Transverse colon (tissue), 3 donors: Measurements from ENCODE around the gene MIDN.

Source experiments
- POLR2A ChIP-seq: fragments of 450-650 bp; IDR thresholded peaks from one replicate; pipeline ENCODE4 v1.6.1; 2016; ENCODE audit warnings: antibody characterized with exemption, mild to moderate bottlenecking, moderate library complexity
- TF ChIP-seq, protein P1 (sequence below), 5 experiments: fragments of 200-600 bp in 3 of 5; fragments of 450-650 bp in 2 of 5; sonication (generic) in 3 of 5; IDR thresholded peaks; 1 replicate in 2 of 5; 2 replicates in 3 of 5; pipeline ENCODE4 v1.5.1; 2016 to 2017; ENCODE audit warnings: antibody characterized with exemption in 5 of 5, inconsistent platforms in 3 of 5, mild to moderate bottlenecking in 2 of 5, moderate library complexity in 1 of 5

DNA sequence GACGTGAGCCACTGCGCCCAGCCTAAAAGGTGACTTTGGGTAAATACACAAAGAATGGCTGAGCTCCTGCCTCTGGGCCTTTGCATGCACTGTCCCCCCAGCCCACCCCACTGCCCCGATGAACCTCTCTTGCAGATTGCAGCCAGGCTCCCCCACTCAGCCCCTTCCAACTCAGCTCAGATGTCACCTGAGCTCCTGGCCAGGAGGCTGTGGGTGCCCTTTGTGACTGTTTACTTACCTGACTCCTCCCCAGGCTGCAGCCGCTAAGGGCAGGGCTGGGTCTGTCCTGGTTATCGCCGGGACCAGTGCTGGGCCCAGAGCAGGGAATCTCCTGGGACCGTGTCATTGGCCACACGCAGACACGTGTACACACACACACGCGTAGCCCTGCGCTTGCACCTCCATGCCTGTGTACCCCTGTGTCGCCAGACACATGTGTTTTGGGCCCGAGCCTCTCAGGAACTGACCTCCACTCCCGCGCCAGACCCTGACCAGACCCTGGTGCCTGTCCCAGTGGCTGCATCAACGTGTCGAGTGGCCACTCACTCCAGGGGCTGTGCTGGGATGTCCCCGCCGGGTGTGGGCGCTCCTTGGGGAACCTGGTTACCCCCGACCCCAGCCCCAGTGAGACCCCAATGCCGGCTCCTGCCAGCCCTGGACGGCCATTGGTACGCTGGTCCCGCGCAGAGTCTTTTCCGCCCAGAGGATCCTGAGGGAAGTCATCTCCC lies 56.0 kb downstream of the MIDN start:
- TF ChIP-seq POLR2A, result no peak
- TF ChIP-seq, protein P1, sequence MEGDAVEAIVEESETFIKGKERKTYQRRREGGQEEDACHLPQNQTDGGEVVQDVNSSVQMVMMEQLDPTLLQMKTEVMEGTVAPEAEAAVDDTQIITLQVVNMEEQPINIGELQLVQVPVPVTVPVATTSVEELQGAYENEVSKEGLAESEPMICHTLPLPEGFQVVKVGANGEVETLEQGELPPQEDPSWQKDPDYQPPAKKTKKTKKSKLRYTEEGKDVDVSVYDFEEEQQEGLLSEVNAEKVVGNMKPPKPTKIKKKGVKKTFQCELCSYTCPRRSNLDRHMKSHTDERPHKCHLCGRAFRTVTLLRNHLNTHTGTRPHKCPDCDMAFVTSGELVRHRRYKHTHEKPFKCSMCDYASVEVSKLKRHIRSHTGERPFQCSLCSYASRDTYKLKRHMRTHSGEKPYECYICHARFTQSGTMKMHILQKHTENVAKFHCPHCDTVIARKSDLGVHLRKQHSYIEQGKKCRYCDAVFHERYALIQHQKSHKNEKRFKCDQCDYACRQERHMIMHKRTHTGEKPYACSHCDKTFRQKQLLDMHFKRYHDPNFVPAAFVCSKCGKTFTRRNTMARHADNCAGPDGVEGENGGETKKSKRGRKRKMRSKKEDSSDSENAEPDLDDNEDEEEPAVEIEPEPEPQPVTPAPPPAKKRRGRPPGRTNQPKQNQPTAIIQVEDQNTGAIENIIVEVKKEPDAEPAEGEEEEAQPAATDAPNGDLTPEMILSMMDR (IDR thresholded peaks at IDR 0.05), result no peak
